ENCODE measurements around the gene CAPSL. TPM values are rescaled to one million over a fixed set of nuclear protein-coding genes. Genes with fewer than 3 reads are reported as not detected.

CAPSL gene
- total and polyA plus RNA-seq, 8 donors = 1.7 TPM; not detected in 7

GRCh38 chr5:35862126-35862525 lies 76.3 kb downstream of the CAPSL start:
- Histone ChIP-seq H3K27me3 (no peaks in the 10 kb centered on the region), H3K9me3 (no peaks in the 10 kb centered on the region), H3K4me3 (no peak overlapping the region), H3K27ac (no peak overlapping the region), H3K36me3 (no peaks in the 10 kb centered on the region), H3K4me1 (no peaks in the 10 kb centered on the region)
- DNase-seq (no peak), ATAC-seq (no peak), FAIRE-seq (no peak)
- TF ChIP-seq, protein P1, sequence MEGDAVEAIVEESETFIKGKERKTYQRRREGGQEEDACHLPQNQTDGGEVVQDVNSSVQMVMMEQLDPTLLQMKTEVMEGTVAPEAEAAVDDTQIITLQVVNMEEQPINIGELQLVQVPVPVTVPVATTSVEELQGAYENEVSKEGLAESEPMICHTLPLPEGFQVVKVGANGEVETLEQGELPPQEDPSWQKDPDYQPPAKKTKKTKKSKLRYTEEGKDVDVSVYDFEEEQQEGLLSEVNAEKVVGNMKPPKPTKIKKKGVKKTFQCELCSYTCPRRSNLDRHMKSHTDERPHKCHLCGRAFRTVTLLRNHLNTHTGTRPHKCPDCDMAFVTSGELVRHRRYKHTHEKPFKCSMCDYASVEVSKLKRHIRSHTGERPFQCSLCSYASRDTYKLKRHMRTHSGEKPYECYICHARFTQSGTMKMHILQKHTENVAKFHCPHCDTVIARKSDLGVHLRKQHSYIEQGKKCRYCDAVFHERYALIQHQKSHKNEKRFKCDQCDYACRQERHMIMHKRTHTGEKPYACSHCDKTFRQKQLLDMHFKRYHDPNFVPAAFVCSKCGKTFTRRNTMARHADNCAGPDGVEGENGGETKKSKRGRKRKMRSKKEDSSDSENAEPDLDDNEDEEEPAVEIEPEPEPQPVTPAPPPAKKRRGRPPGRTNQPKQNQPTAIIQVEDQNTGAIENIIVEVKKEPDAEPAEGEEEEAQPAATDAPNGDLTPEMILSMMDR (IDR thresholded peaks at IDR 0.05) = no peak
- 53 to 65% methylated on average over 2 of the region's 2 CpGs for WGBS, 2 donors
- intact Hi-C loops (cut with DNase I) = no loop called here

DNA sequence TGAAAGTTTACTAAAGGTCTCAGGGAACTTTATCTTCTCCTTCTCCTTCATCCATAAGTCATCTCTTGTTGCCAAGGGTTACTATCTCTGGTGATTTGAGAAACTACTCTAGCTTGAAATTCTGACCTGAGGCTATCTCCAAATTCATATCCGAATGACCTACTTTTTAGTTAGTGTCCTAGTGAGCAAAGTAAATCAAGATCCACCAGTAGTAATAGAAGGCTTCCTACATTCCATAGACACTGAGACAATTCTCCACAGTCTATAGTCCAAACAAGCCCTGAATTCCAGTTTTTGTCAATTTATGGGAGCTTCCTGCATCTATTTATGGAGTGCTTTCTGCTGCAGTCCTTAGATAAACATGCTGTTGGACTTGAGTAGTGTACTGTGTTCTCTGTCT lies 76.7 kb downstream of the CAPSL start:
- WGBS, 2 donors = 55 to 61% methylated on average over 1 of the region's 1 CpG
- Histone ChIP-seq H3K9me3 (no peaks in the 10 kb centered on the region), H3K27me3 (no peaks in the 10 kb centered on the region), H3K27ac (no peak overlapping the region), H3K4me3 (no peak overlapping the region), H3K36me3 (no peaks in the 10 kb centered on the region), H3K4me1 (no peaks in the 10 kb centered on the region)
- TF ChIP-seq, protein P1 (IDR thresholded peaks at IDR 0.05) = no peak
- FAIRE-seq (no peak), DNase-seq (no peak), ATAC-seq (no peak)
- intact Hi-C loops (cut with DNase I) = no loop called here

DNA sequence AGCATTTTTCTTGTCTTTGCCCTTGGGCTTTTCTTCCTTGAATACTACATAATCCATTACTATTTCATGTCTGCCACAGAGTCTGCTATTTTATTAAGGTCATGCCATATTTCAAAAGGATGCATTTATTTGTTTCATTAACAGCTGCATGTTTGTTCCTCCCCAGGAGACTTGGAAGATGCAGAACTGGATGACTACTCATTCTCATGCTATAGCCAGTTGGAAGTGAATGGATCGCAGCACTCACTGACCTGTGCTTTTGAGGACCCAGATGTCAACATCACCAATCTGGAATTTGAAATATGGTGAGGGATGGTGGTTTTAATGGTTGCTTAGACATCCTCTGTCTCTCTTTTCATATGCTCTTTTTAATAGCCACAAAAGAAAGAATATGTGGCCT lies 77.7 kb downstream of the CAPSL start:
- Histone ChIP-seq H3K27me3 (no peaks in the 10 kb centered on the region), H3K36me3 (no peaks in the 10 kb centered on the region), H3K4me3 (no peak overlapping the region), H3K4me1 (no peaks in the 10 kb centered on the region), H3K27ac (no peak overlapping the region), H3K9me3 (no peaks in the 10 kb centered on the region)
- DNase-seq (no peak), ATAC-seq (no peak), FAIRE-seq (no peak)
- 96% methylated on average over 1 of the region's 1 CpG for WGBS, 2 donors
- intact Hi-C loops (cut with DNase I) = no loop called here
- TF ChIP-seq, protein P1 (IDR thresholded peaks at IDR 0.05) = no peak

GRCh38 chr5:35859101-35859661 lies 79.2 kb downstream of the CAPSL start:
- WGBS, 2 donors = 35 to 53% methylated on average over 3 of the region's 3 CpGs
- Histone ChIP-seq H3K27ac (no peak overlapping the region), H3K4me1 (no peaks in the 10 kb centered on the region), H3K36me3 (no peaks in the 10 kb centered on the region), H3K9me3 (no peaks in the 10 kb centered on the region), H3K27me3 (no peaks in the 10 kb centered on the region), H3K4me3 (no peak overlapping the region)
- TF ChIP-seq, protein P1 (IDR thresholded peaks at IDR 0.05) = no peak
- intact Hi-C loops (cut with DNase I) = no loop called here
- FAIRE-seq (no peak), DNase-seq (no peak), ATAC-seq (no peak)

DNA sequence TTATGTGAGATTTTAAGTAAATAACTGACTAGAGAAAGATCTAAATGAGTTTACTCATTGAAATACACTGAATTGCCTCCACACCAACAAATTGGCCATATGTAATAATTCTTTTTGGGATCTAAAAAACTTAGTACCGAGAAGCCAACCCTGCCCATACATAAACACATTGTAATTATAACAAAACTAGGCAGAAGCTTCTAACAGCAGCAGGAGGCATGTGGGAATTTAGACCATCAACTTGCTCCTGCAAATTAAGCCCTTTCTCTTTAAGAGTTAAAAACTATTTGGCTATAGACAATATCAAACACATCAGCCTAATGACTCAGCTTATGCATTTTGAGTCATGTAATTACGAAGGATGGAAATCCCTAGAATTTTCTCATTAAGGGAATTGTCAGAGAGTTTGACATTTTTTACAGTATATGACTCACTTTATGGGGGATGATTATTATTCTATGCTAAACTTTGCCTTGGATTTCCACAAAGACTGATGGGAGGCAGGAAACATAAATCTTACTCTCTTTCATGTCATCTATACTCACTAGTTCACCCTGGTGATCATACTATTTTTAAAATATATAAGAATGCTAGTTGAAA lies 80.7 kb downstream of the CAPSL start:
- Histone ChIP-seq H3K4me1 (no peaks in the 10 kb centered on the region), H3K27me3 (no peaks in the 10 kb centered on the region), H3K4me3 (no peak overlapping the region), H3K36me3 (no peaks in the 10 kb centered on the region), H3K9me3 (no peaks in the 10 kb centered on the region), H3K27ac (no peak overlapping the region)
- intact Hi-C loops (cut with DNase I) = no loop called here
- FAIRE-seq (no peak), DNase-seq (no peak), ATAC-seq (no peak)
- WGBS, 2 donors = 51 to 67% methylated on average over 2 of the region's 2 CpGs
- TF ChIP-seq, protein P1 (IDR thresholded peaks at IDR 0.05) = no peak
